Tibial nerve (tissue), 4 donors: ENCODE results near the gene CEP78. TPM values are rescaled to one million over a fixed set of nuclear protein-coding genes. Genes with fewer than 3 reads are reported as not detected.

Experiments used
- DNase-seq, 2 donors: peaks; one replicate each; pipeline ENCODE4 v3.0.0-alpha.2; 2019; ENCODE audit warnings: low spot score in 2 of 2
- H3K27ac ChIP-seq, 4 donors: fragments of 200-600 bp; sonication (generic) in 3 of 4; one replicate each; pipeline ENCODE4 v1.5.1; 2017 to 2019; ENCODE audit warnings: mild to moderate bottlenecking in 1 of 4
- H3K27me3 ChIP-seq, 2 donors: fragments of 200-600 bp; sonication (generic) in 1 of 2; one replicate each; pipeline versions ENCODE4 v1.5.1 to v1.6.0; 2017 to 2019
- H3K36me3 ChIP-seq, 3 donors: fragments of 200-600 bp; sonication (generic); one replicate each; pipeline ENCODE4 v1.5.1; 2018 to 2019
- H3K4me1 ChIP-seq, 4 donors: fragments of 200-600 bp; sonication (generic) in 3 of 4; one replicate each; pipeline ENCODE4 v1.5.1; 2017 to 2019
- H3K4me3 ChIP-seq, 4 donors: fragments of 200-600 bp; sonication (generic) in 3 of 4; one replicate each; pipeline ENCODE4 v1.5.1; 2017 to 2019; ENCODE audit warnings: mild to moderate bottlenecking in 1 of 4, moderate library complexity in 1 of 4
- H3K9me3 ChIP-seq, 4 donors: fragments of 200-600 bp; sonication (generic) in 3 of 4; one replicate each; pipeline ENCODE4 v1.5.1; 2017 to 2019
- CTCF ChIP-seq, 5 experiments: fragments of 200-600 bp in 3 of 5; fragments of 450-650 bp in 2 of 5; sonication (generic) in 3 of 5; IDR thresholded peaks; one replicate each; pipeline ENCODE4 v1.5.1; 2016 to 2019; ENCODE audit warnings: antibody characterized with exemption in 5 of 5, mild to moderate bottlenecking in 3 of 5, moderate library complexity in 2 of 5
- EP300 ChIP-seq, 2 donors: sonication (generic); formaldehyde crosslinking; IDR thresholded peaks; one replicate each; pipeline ENCODE4 v1.6.1; 2017; ENCODE audit warnings: antibody characterized with exemption in 2 of 2, mild to moderate bottlenecking in 1 of 2
- POLR2A ChIP-seq, 2 donors: fragments of 450-650 bp; IDR thresholded peaks; one replicate each; pipeline ENCODE4 v1.6.1; 2017; ENCODE audit warnings: antibody characterized with exemption in 2 of 2, mild to moderate bottlenecking in 2 of 2, moderate library complexity in 2 of 2
- WGBS, 2 donors: methylation state at CpG; one replicate each; pipeline ENCODE4 v1.1.5; 2018; 5-methylcytosine and 5-hydroxymethylcytosine counted together
- total RNA-seq, 4 donors: library from RNA; depleted of rRNA; stranded (reverse); fragments of >200 nt; gene quantifications; one replicate each; pipeline ENCODE4 v1.1.0, GENCODE V29; 2016

Gene CEP78
- total RNA-seq, 4 donors from 2014 or later, result 8.8 to 21.3 (median 13.3) TPM

GRCh38 chr9:78309066-78309465 is 73.2 kb downstream of the CEP78 start:
- peaks cover 0 to 76% (median 0%) of the 10 kb centered on the region in 3 donors for H3K36me3 ChIP-seq
- H3K4me3 ChIP-seq, result no peak overlapping the region
- H3K27ac ChIP-seq, result no peak overlapping the region
- TF ChIP-seq POLR2A (IDR thresholded peaks at IDR 0.05), result no peak
- no peak for TF ChIP-seq EP300 (IDR thresholded peaks at IDR 0.05)
- TF ChIP-seq CTCF (IDR thresholded peaks at IDR 0.05), result no peak
- no peak for DNase-seq
- H3K9me3 ChIP-seq, result no peaks in the 10 kb centered on the region
- no peaks in the 10 kb centered on the region for H3K27me3 ChIP-seq
- no peaks in the 10 kb centered on the region for H3K4me1 ChIP-seq
- WGBS, 2 donors, result 87 to 98% methylated on average over 6 of the region's 6 CpGs

GRCh38 chr9:78311075-78311474 is 75.2 kb downstream of the CEP78 start:
- no peak overlapping the region for H3K4me3 ChIP-seq
- TF ChIP-seq EP300 (IDR thresholded peaks at IDR 0.05) (no peak), POLR2A (IDR thresholded peaks at IDR 0.05) (no peak), CTCF (IDR thresholded peaks at IDR 0.05) (no peak)
- no peak overlapping the region for H3K27ac ChIP-seq
- H3K9me3 ChIP-seq, result no peaks in the 10 kb centered on the region
- 95 to 96% methylated on average over 5 of the region's 5 CpGs for WGBS, 2 donors
- H3K27me3 ChIP-seq, result no peaks in the 10 kb centered on the region
- H3K4me1 ChIP-seq, result peaks cover 0 to 11% (median 2%) of the 10 kb centered on the region in 4 donors
- H3K36me3 ChIP-seq, result peaks cover 0 to 62% (median 0%) of the 10 kb centered on the region in 3 donors
- no peak for DNase-seq

- Histone ChIP-seq H3K4me1 (peaks cover 0 to 11% (median 2%) of the 10 kb centered on the region in 4 donors), H3K27me3 (no peaks in the 10 kb centered on the region), H3K27ac (no peak overlapping the region), H3K36me3 (peaks cover 0 to 62% (median 0%) of the 10 kb centered on the region in 3 donors), H3K4me3 (no peak overlapping the region), H3K9me3 (no peaks in the 10 kb centered on the region)
- 65 to 66% methylated on average over 9 of the region's 9 CpGs for WGBS, 2 donors
- no peak for DNase-seq
- TF ChIP-seq EP300 (IDR thresholded peaks at IDR 0.05), result no peak
- TF ChIP-seq POLR2A (IDR thresholded peaks at IDR 0.05), result no peak
- no peak for TF ChIP-seq CTCF (IDR thresholded peaks at IDR 0.05)
Observed at GRCh38 chr9:78311886-78312524, 76.1 kb downstream of the CEP78 start.

- H3K27me3 ChIP-seq, result no peaks in the 10 kb centered on the region
- H3K36me3 ChIP-seq, result peaks cover 0 to 63% (median 0%) of the 10 kb centered on the region in 3 donors
- 74 to 92% methylated on average over 5 of the region's 5 CpGs for WGBS, 2 donors
- no peaks in the 10 kb centered on the region for H3K9me3 ChIP-seq
- no peak for DNase-seq
- no peak overlapping the region for H3K4me3 ChIP-seq
- H3K27ac ChIP-seq, result no peak overlapping the region
- TF ChIP-seq POLR2A (IDR thresholded peaks at IDR 0.05), result no peak
- TF ChIP-seq CTCF (IDR thresholded peaks at IDR 0.05), result no peak
- no peak for TF ChIP-seq EP300 (IDR thresholded peaks at IDR 0.05)
- peaks cover 0 to 11% (median 2%) of the 10 kb centered on the region in 4 donors for H3K4me1 ChIP-seq
Observed at GRCh38 chr9:78314550-78314949, 78.7 kb downstream of the CEP78 start.

- peaks cover 0 to 11% (median 2%) of the 10 kb centered on the region in 4 donors for H3K4me1 ChIP-seq
- 50 to 54% methylated on average over 8 of the region's 8 CpGs for WGBS, 2 donors
- no peak overlapping the region for H3K27ac ChIP-seq
- DNase-seq, result no peak
- H3K36me3 ChIP-seq, result peaks cover 0 to 66% (median 0%) of the 10 kb centered on the region in 3 donors
- H3K9me3 ChIP-seq, result no peaks in the 10 kb centered on the region
- no peak overlapping the region for H3K4me3 ChIP-seq
- TF ChIP-seq POLR2A (IDR thresholded peaks at IDR 0.05) (no peak), EP300 (IDR thresholded peaks at IDR 0.05) (no peak), CTCF (IDR thresholded peaks at IDR 0.05) (no peak)
- no peaks in the 10 kb centered on the region for H3K27me3 ChIP-seq
Observed at GRCh38 chr9:78314953-78315870, 79.3 kb downstream of the CEP78 start.
